Stimulated activated CD4-positive, alpha-beta T cell treated with anti-CD3 and anti-CD28 coated beads, Interleukin-4, amount 100 ng/mL, for 48 hours (primary cell): Measurements from ENCODE around the gene BBS9.

Experiments used
- DNase-seq, 2 donors: peaks; one replicate each; pipeline ENCODE4 v3.0.0-alpha.2; 2020; ENCODE audit warnings: low read depth in 2 of 2

The BBS9 gene

GRCh38 chr7:33646891-33647391 lies 517.6 kb downstream of the BBS9 start:
- no peak for DNase-seq

GRCh38 chr7:33649476-33650441 lies 520.4 kb downstream of the BBS9 start:
- DNase-seq, result no peak

- no peak for DNase-seq
Observed at GRCh38 chr7:33650828-33651227, 521.5 kb downstream of the BBS9 start.

- DNase-seq, result no peak
Observed at GRCh38 chr7:33651998-33652515, 522.7 kb downstream of the BBS9 start.

GRCh38 chr7:33654676-33655075 lies 525.3 kb downstream of the BBS9 start:
- DNase-seq, result no peak
